HG02610 (cell line): ENCODE measurements around the gene IL12RB2.

Source experiments
- ATAC-seq: cut with Tn5 transposase; IDR thresholded peaks from one replicate; pipeline ENCODE4 v1.9.1; 2021; ENCODE audit warnings: mild to moderate bottlenecking, moderate library complexity; ENCODE audit not compliant: unreplicated experiment

The IL12RB2 gene

GRCh38 chr1:67313934-67314671 lies 6.4 kb downstream of the IL12RB2 start:
- ATAC-seq, result no peak

GRCh38 chr1:67314696-67315095 lies 7.0 kb downstream of the IL12RB2 start:
- ATAC-seq, result no peak

GRCh38 chr1:67316180-67316902 lies 8.7 kb downstream of the IL12RB2 start:
- ATAC-seq, result no peak

GRCh38 chr1:67316918-67317317 lies 9.2 kb downstream of the IL12RB2 start:
- no peak for ATAC-seq

GRCh38 chr1:67317803-67318202 lies 10.1 kb downstream of the IL12RB2 start:
- ATAC-seq, result peak; percentile 65

- no peak for ATAC-seq
These were observed 14.8 kb downstream of the IL12RB2 start for GRCh38 chr1:67322442-67322841.

- no peak for ATAC-seq
These were observed 15.4 kb downstream of the IL12RB2 start for GRCh38 chr1:67323087-67323486.

GRCh38 chr1:67324068-67324467 lies 16.4 kb downstream of the IL12RB2 start:
- ATAC-seq, result no peak

- ATAC-seq, result no peak
These were observed 20.3 kb downstream of the IL12RB2 start for GRCh38 chr1:67327864-67328466.

- ATAC-seq, result peak; percentile 88
These were observed 25.2 kb downstream of the IL12RB2 start for GRCh38 chr1:67332653-67333529.

GRCh38 chr1:67333603-67334002 lies 25.9 kb downstream of the IL12RB2 start:
- ATAC-seq, result no peak

GRCh38 chr1:67335411-67335810 lies 27.7 kb downstream of the IL12RB2 start:
- ATAC-seq, result peak; percentile 8

GRCh38 chr1:67336157-67336556 lies 28.5 kb downstream of the IL12RB2 start:
- ATAC-seq, result no peak

GRCh38 chr1:67336783-67337182 lies 29.1 kb downstream of the IL12RB2 start:
- ATAC-seq, result no peak

- peak; percentile 36 for ATAC-seq
These were observed 31.0 kb downstream of the IL12RB2 start for GRCh38 chr1:67338642-67339041.

- ATAC-seq, result peak; percentile 33
These were observed 32.1 kb downstream of the IL12RB2 start for GRCh38 chr1:67339623-67340343.

- peak; percentile 27 for ATAC-seq
These were observed 34.6 kb downstream of the IL12RB2 start for GRCh38 chr1:67342076-67342890.

GRCh38 chr1:67345556-67345955 lies 37.9 kb downstream of the IL12RB2 start:
- ATAC-seq, result no peak

- no peak for ATAC-seq
These were observed 39.3 kb downstream of the IL12RB2 start for GRCh38 chr1:67346982-67347381.
